HCT116 (cell line): ENCODE results near the gene MAN2B2. TPM values are rescaled to one million over a fixed set of nuclear protein-coding genes. Genes with fewer than 3 reads are reported as not detected.

Experiments
- ATAC-seq: fragments of 200-7000 bp; cut with Tn5 transposase; 2 replicates; pipeline ENCODE4 v1.9.1; 2020; ENCODE audit warnings: mild to moderate bottlenecking, moderate library complexity
- BruUV-seq: library from RNA; stranded (reverse); fragments of 400-500 nt; replicated peaks from 2 replicates; lab custom pipeline; 2021; lab: Mats Ljungman, UMichigan
- CTCF ChIA-PET: fragments of 300-600 bp; sonication (Branson Sonifier 250); formaldehyde crosslinking; loops from one replicate; lab custom pipeline; 2021; ENCODE audit warnings: antibody characterized with exemption; lab: Charles Lee
- POLR2A ChIA-PET: fragments of 300-600, 350-600 bp; sonication (Branson Sonifier 250); formaldehyde crosslinking; loops from one replicate; lab custom pipeline; 2021; ENCODE audit warnings: antibody characterized with exemption; lab: Charles Lee
- RAD21 ChIA-PET, 2 experiments: fragments of 300-600 bp; sonication (Branson Sonifier 250); formaldehyde crosslinking; loops; one replicate each; lab custom pipeline; 2023; ENCODE audit warnings: low total read pairs in 2 of 2; ENCODE audit not compliant: uncharacterized antibody in 2 of 2, unreplicated experiment in 2 of 2, low non-redundant PET in 1 of 2; lab: Charles Lee
- DNase-seq: peaks from one replicate; pipeline ENCODE4 v3.0.0-alpha.2; 2010; ENCODE audit warnings: low read depth, low spot score
- H2AFZ ChIP-seq: fragments of 200-600 bp; shearing (Covaris generic), sonication (generic); 2 replicates; pipeline ENCODE4 v1.6.1; 2017; ENCODE audit warnings: low read depth, mixed run types, mixed read lengths, antibody characterized with exemption, low read length; ENCODE audit not compliant: poor library complexity, severe bottlenecking
- H3K27ac ChIP-seq: 2 replicates; pipeline ENCODE4 v1.5.1; 2012; ENCODE audit warnings: low read depth, low read length
- H3K27me3 ChIP-seq: fragments of 200-600 bp; sonication (generic); 2 replicates; pipeline ENCODE4 v1.6.1; 2016; ENCODE audit warnings: mixed run types, low read length, mixed read lengths; ENCODE audit not compliant: insufficient read depth
- H3K36me3 ChIP-seq, 2 experiments: fragments of 200-500 bp in 1 of 2; fragments of 200-600 bp in 1 of 2; sonication (Bioruptor generic) in 1 of 2; sonication (generic) in 1 of 2; 2 replicates each; pipeline versions ENCODE4 v1.5.1 to v1.6.1; 2014 to 2016; ENCODE audit warnings: low read length in 2 of 2, inconsistent platforms in 1 of 2, mixed read lengths in 1 of 2, mixed run types in 1 of 2; ENCODE audit not compliant: insufficient read depth in 2 of 2, control insufficient read depth in 1 of 2
- H3K4me1 ChIP-seq, 2 experiments: fragments of 200-600 bp in 1 of 2; sonication (generic) in 1 of 2; 2 replicates each; pipeline versions ENCODE4 v1.5.1 to v1.6.1; 2012 to 2017; ENCODE audit warnings: low read length in 2 of 2, inconsistent platforms in 1 of 2, mild to moderate bottlenecking in 1 of 2, mixed read lengths in 1 of 2, mixed run types in 1 of 2, moderate library complexity in 1 of 2; ENCODE audit not compliant: insufficient read depth in 2 of 2, control insufficient read depth in 1 of 2
- H3K4me2 ChIP-seq: fragments of 200-600 bp; sonication (generic); 2 replicates; pipeline ENCODE4 v1.6.1; 2017; ENCODE audit warnings: mixed run types, low read length, mixed read lengths
- H3K4me3 ChIP-seq, 2 experiments: fragments of 200-600 bp in 1 of 2; sonication (generic) in 1 of 2; replicated peaks in 1 of 2; 2 replicates each; pipeline ENCODE4 v1.5.1; 2011 to 2016; ENCODE audit warnings: low read length in 2 of 2, control low read depth in 1 of 2, low read depth in 1 of 2, mild to moderate bottlenecking in 1 of 2, mixed read lengths in 1 of 2, mixed run types in 1 of 2
- H3K79me2 ChIP-seq: fragments of 200-600 bp; sonication (generic); 2 replicates; pipeline ENCODE4 v1.6.1; 2017; ENCODE audit warnings: mild to moderate bottlenecking, mixed run types, low read length, moderate library complexity, mixed read lengths; ENCODE audit not compliant: insufficient read depth
- H3K9ac ChIP-seq: fragments of 200-600 bp; sonication (generic); 2 replicates; pipeline ENCODE4 v1.6.1; 2016; ENCODE audit warnings: low read length, mixed read lengths
- H3K9me2 ChIP-seq: fragments of 200-600 bp; sonication (generic), shearing (Covaris generic); 2 replicates; pipeline ENCODE4 v1.6.1; 2017; ENCODE audit warnings: mixed run types, mild to moderate bottlenecking, moderate library complexity; ENCODE audit not compliant: insufficient read depth
- H3K9me3 ChIP-seq, 2 experiments: fragments of 200-500 bp in 1 of 2; fragments of 200-600 bp in 1 of 2; sonication (Bioruptor generic) in 1 of 2; sonication (generic) in 1 of 2; 2 replicates each; pipeline ENCODE4 v1.6.1; 2014 to 2017; ENCODE audit warnings: low read length in 2 of 2, mixed read lengths in 2 of 2, inconsistent platforms in 1 of 2, low read depth in 1 of 2, mild to moderate bottlenecking in 1 of 2, mixed run types in 1 of 2, moderate library complexity in 1 of 2; ENCODE audit not compliant: control insufficient read depth in 1 of 2, insufficient read depth in 1 of 2
- H4K20me1 ChIP-seq: fragments of 200-600 bp; sonication (generic), shearing (Covaris generic); 2 replicates; pipeline ENCODE4 v1.6.1; 2017; ENCODE audit warnings: mixed run types, mild to moderate bottlenecking, moderate library complexity; ENCODE audit not compliant: insufficient read depth
- CBX3 ChIP-seq: IDR thresholded peaks from 2 replicates; pipeline ENCODE4 v1.6.1; 2012; ENCODE audit warnings: low read depth
- CEBPB ChIP-seq: IDR thresholded peaks from 2 replicates; pipeline ENCODE4 v1.6.1; 2012; ENCODE audit warnings: low read depth
- EGR1 ChIP-seq: IDR thresholded peaks from 2 replicates; pipeline ENCODE4 v1.6.1; 2012; ENCODE audit warnings: low read depth
- EZH2 ChIP-seq: fragments of 200-600 bp; sonication (generic); IDR thresholded peaks from 2 replicates; pipeline ENCODE4 v1.6.1; 2017; ENCODE audit warnings: antibody characterized with exemption, mixed run types
- EZH2phosphoT487 ChIP-seq: fragments of 200-600 bp; IDR thresholded peaks from 2 replicates; pipeline ENCODE4 v1.6.1; 2018; ENCODE audit warnings: antibody characterized with exemption, borderline replicate concordance
- FOSL1 ChIP-seq: IDR thresholded peaks from 2 replicates; pipeline ENCODE4 v1.6.1; 2012; ENCODE audit warnings: low read depth
- JUND ChIP-seq: IDR thresholded peaks from 2 replicates; pipeline ENCODE4 v1.6.1; 2012
- POLR2A ChIP-seq: IDR thresholded peaks from 2 replicates; pipeline ENCODE4 v1.7.0; 2011; ENCODE audit warnings: borderline replicate concordance; ENCODE audit not compliant: insufficient read depth, insufficient read length; ENCODE audit errors: extremely low read depth
- REST ChIP-seq: IDR thresholded peaks from 2 replicates; pipeline ENCODE4 v1.6.1; 2012; ENCODE audit warnings: low read depth
- SP1 ChIP-seq: IDR thresholded peaks from 2 replicates; pipeline ENCODE4 v1.6.1; 2012; ENCODE audit warnings: low read depth
- SRF ChIP-seq: IDR thresholded peaks from 2 replicates; pipeline ENCODE4 v1.6.1; 2012; ENCODE audit warnings: low read depth
- TCF7L2 ChIP-seq: IDR thresholded peaks from 2 replicates; pipeline ENCODE4 v1.7.0; 2011; ENCODE audit warnings: borderline replicate concordance, inconsistent platforms; ENCODE audit not compliant: insufficient read depth, insufficient read length; ENCODE audit errors: extremely low read depth
- YY1 ChIP-seq: IDR thresholded peaks from 2 replicates; pipeline ENCODE4 v1.6.1; 2011; ENCODE audit warnings: low read length, low read depth, moderate library complexity, mild to moderate bottlenecking; ENCODE audit not compliant: insufficient replicate concordance; ENCODE audit errors: extremely low read depth
- ZFX ChIP-seq: fragments of 450-650 bp; IDR thresholded peaks from 2 replicates; pipeline ENCODE4 v1.6.1; 2017
- ZNF274 ChIP-seq: fragments of 200-500 bp; sonication (Bioruptor generic); IDR thresholded peaks from 2 replicates; pipeline ENCODE4 v1.6.1; 2014; ENCODE audit warnings: mild to moderate bottlenecking, low read depth, low read length, inconsistent platforms
- intact Hi-C: fragments of 100-400 bp; cut with micrococcal nuclease; formaldehyde crosslinking; loops from 2 replicates; pipeline ENCODE4 v1.10.0; 2022
- total RNA-seq: library from RNA; stranded (reverse); gene quantifications from one replicate; pipeline ENCODE4 v1.2.1, GENCODE V29; 2021; ENCODE audit not compliant: unreplicated experiment
- TF ChIP-seq, protein P1 (sequence below): IDR thresholded peaks from 2 replicates; pipeline ENCODE4 v1.6.1; 2011; ENCODE audit warnings: mild to moderate bottlenecking, low read length, moderate library complexity; ENCODE audit not compliant: insufficient replicate concordance; ENCODE audit errors: extremely low read depth

MAN2B2 gene
- total RNA-seq, 1 experiment from 2014 or later, result 18.0 TPM

- RAD21 ChIA-PET, result no interaction called here
- no TSS peak for BruUV-seq
- TF ChIP-seq, protein P1, sequence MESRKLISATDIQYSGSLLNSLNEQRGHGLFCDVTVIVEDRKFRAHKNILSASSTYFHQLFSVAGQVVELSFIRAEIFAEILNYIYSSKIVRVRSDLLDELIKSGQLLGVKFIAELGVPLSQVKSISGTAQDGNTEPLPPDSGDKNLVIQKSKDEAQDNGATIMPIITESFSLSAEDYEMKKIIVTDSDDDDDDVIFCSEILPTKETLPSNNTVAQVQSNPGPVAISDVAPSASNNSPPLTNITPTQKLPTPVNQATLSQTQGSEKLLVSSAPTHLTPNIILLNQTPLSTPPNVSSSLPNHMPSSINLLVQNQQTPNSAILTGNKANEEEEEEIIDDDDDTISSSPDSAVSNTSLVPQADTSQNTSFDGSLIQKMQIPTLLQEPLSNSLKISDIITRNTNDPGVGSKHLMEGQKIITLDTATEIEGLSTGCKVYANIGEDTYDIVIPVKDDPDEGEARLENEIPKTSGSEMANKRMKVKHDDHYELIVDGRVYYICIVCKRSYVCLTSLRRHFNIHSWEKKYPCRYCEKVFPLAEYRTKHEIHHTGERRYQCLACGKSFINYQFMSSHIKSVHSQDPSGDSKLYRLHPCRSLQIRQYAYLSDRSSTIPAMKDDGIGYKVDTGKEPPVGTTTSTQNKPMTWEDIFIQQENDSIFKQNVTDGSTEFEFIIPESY, result no peak
- Histone ChIP-seq H3K36me3 (0 out of 4 replicates have a peak, but pooled peaks cover 0 to 3% of the 10 kb centered on the region in 2 experiments), H3K4me1 (no peaks in the 10 kb centered on the region), H3K4me2 (no peak overlapping the region), H3K4me3 (no peak overlapping the region), H3K9me2 (no peaks in the 10 kb centered on the region), H3K79me2 (no peaks in the 10 kb centered on the region), H3K27ac (no peak overlapping the region), H3K9ac (no peak overlapping the region), H2AFZ (no peak overlapping the region), H3K9me3 (no peaks in the 10 kb centered on the region), H3K27me3 (no peaks in the 10 kb centered on the region), H4K20me1 (no peaks in the 10 kb centered on the region)
- intact Hi-C loops, result no loop called here
- CTCF ChIA-PET, result no interaction called here
- POLR2A ChIA-PET, result no interaction called here
- ATAC-seq (no peak), DNase-seq (no peak)
Measured at GRCh38 chr4:6619116-6619465, 44.1 kb downstream of the MAN2B2 start.

- Histone ChIP-seq H3K79me2 (no peaks in the 10 kb centered on the region), H3K9me2 (no peaks in the 10 kb centered on the region), H3K9ac (no peak overlapping the region), H3K9me3 (no peaks in the 10 kb centered on the region), H3K27ac (no peak overlapping the region), H3K4me1 (no peaks in the 10 kb centered on the region), H2AFZ (no peak overlapping the region), H3K27me3 (no peaks in the 10 kb centered on the region), H3K4me2 (no peak overlapping the region), H4K20me1 (no peaks in the 10 kb centered on the region), H3K4me3 (no peak overlapping the region), H3K36me3 (0 out of 4 replicates have a peak, but pooled peaks cover 0 to 3% of the 10 kb centered on the region in 2 experiments)
- no peak for DNase-seq
- POLR2A ChIA-PET, result no interaction called here
- CTCF ChIA-PET, result no interaction called here
- no TSS peak for BruUV-seq
- RAD21 ChIA-PET, result no interaction called here
- no peak for ATAC-seq
- intact Hi-C loops, result no loop called here
- TF ChIP-seq EGR1, result no peak
- TF ChIP-seq ZFX, result no peak
- no peak for TF ChIP-seq CBX3
- TF ChIP-seq JUND, result no peak
- TF ChIP-seq POLR2A, result no peak
- no peak for TF ChIP-seq SRF
- no peak for TF ChIP-seq TCF7L2
- TF ChIP-seq REST, result no peak
- TF ChIP-seq SP1, result no peak
- TF ChIP-seq ZNF274, result no peak
- TF ChIP-seq EZH2, result no peak
- TF ChIP-seq FOSL1, result no peak
- no peak for TF ChIP-seq EZH2phosphoT487
- TF ChIP-seq YY1, result no peak
- no peak for TF ChIP-seq CEBPB
Measured at GRCh38 chr4:6619466-6620255, 44.7 kb downstream of the MAN2B2 start.
